ENCODE measurements around the gene OXCT2. TPM values are rescaled to one million over a fixed set of nuclear protein-coding genes. Genes with fewer than 3 reads are reported as not detected.

Gene OXCT2
- total and polyA plus RNA-seq, 9 of the 15 experiments (the other 6 are each of a cell fraction or from before 2014, with no cell fraction given): 0.08 to 0.64 (median 0.22) TPM; not detected in 2

GRCh38 chr1:39738622-39739366 is 32.4 kb downstream of the OXCT2 start, which contains the start of gene PPIE (continued):
- peak; percentile 87; the same call in 1 of the 2 replicates for TF ChIP-seq ZBTB7A (IDR thresholded peaks at IDR 0.05; ENCODE audit: borderline replicate concordance, control insufficient read depth, low read depth, low read length)
- TF ChIP-seq ZNF766 (CRISPR knock-in tag; conservative IDR thresholded peaks at IDR 0.05): 0 out of 2 replicates have a peak, but pooled peaks have one; percentile 24
- TF ChIP-seq ZNF589 (CRISPR knock-in tag; IDR thresholded peaks at IDR 0.05; ENCODE audit: low read depth): no peak
- TF ChIP-seq SIN3B (IDR thresholded peaks at IDR 0.05; ENCODE audit: low read depth): peak; percentile 95
- no peak for TF ChIP-seq ZNF444 (CRISPR knock-in tag; IDR thresholded peaks at IDR 0.05)
- 0 out of 4 replicates have a peak, but pooled peaks of 1 of the 2 experiments have one; percentile 36 for TF ChIP-seq ETV6 (IDR thresholded peaks at IDR 0.05; ENCODE audit: borderline replicate concordance in 1 of 2, low read depth in 2 of 2, low read length in 1 of 2)
- no peak for TF ChIP-seq ETV6 (CRISPR knock-in tag; IDR thresholded peaks at IDR 0.05; ENCODE audit: borderline replicate concordance)
- TF ChIP-seq ATF1 (CRISPR knock-in tag; IDR thresholded peaks at IDR 0.05): no peak
- peak; percentile 60 for TF ChIP-seq ATF1 (tag; IDR thresholded peaks at IDR 0.05)
- TF ChIP-seq GATAD2B (IDR thresholded peaks at IDR 0.05; ENCODE audit: borderline replicate concordance): no peak
- peak in 1 of 2 experiments; percentile 85; a peak in 2 of 3 replicates for TF ChIP-seq CBX3 (IDR thresholded peaks at IDR 0.05; ENCODE audit: borderline replicate concordance in 1 of 2, low read length in 2 of 2)
- peak; percentile 97 for TF ChIP-seq C11orf30 (IDR thresholded peaks at IDR 0.05; ENCODE audit: low read depth)
- TF ChIP-seq, protein P1, sequence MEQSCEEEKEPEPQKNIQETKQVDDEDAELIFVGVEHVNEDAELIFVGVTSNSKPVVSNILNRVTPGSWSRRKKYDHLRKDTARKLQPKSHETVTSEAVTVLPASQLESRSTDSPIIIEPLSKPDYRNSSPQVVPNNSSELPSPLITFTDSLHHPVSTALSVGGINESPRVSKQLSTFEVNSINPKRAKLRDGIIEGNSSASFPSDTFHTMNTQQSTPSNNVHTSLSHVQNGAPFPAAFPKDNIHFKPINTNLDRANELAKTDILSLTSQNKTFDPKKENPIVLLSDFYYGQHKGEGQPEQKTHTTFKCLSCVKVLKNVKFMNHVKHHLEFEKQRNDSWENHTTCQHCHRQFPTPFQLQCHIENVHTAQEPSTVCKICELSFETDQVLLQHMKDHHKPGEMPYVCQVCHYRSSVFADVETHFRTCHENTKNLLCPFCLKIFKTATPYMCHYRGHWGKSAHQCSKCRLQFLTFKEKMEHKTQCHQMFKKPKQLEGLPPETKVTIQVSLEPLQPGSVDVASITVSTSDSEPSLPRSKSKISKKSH (CRISPR knock-in tag; IDR thresholded peaks at IDR 0.05): no peak
- TF ChIP-seq ZSCAN32 (CRISPR knock-in tag; IDR thresholded peaks at IDR 0.05): no peak
- TF ChIP-seq FOXM1 (IDR thresholded peaks at IDR 0.05; ENCODE audit: low read depth): no peak
- TF ChIP-seq FOXM1 (CRISPR knock-in tag; IDR thresholded peaks at IDR 0.05; ENCODE audit: low read depth): no peak
- TF ChIP-seq SOX6 (IDR thresholded peaks at IDR 0.05): 0 out of 2 replicates have a peak, but pooled peaks have one; percentile 6
- no peak for TF ChIP-seq RAD21 (CRISPR knock-in tag; conservative IDR thresholded peaks at IDR 0.05 in 1 of 2, IDR thresholded peaks at IDR 0.05 in 1 of 2)
- TF ChIP-seq, protein P2, sequence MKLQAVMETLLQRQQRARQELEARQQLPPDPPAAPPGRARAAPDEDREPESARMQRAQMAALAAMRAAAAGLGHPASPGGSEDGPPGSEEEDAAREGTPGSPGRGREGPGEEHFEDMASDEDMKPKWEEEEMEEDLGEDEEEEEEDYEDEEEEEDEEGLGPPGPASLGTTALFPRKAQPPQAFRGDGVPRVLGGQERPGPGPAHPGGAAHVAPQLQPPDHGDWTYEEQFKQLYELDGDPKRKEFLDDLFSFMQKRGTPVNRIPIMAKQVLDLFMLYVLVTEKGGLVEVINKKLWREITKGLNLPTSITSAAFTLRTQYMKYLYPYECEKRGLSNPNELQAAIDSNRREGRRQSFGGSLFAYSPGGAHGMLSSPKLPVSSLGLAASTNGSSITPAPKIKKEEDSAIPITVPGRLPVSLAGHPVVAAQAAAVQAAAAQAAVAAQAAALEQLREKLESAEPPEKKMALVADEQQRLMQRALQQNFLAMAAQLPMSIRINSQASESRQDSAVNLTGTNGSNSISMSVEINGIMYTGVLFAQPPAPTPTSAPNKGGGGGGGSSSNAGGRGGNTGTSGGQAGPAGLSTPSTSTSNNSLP (IDR thresholded peaks at IDR 0.05; ENCODE audit: borderline replicate concordance, low read depth, low read length): no peak
- TF ChIP-seq, protein P3, sequence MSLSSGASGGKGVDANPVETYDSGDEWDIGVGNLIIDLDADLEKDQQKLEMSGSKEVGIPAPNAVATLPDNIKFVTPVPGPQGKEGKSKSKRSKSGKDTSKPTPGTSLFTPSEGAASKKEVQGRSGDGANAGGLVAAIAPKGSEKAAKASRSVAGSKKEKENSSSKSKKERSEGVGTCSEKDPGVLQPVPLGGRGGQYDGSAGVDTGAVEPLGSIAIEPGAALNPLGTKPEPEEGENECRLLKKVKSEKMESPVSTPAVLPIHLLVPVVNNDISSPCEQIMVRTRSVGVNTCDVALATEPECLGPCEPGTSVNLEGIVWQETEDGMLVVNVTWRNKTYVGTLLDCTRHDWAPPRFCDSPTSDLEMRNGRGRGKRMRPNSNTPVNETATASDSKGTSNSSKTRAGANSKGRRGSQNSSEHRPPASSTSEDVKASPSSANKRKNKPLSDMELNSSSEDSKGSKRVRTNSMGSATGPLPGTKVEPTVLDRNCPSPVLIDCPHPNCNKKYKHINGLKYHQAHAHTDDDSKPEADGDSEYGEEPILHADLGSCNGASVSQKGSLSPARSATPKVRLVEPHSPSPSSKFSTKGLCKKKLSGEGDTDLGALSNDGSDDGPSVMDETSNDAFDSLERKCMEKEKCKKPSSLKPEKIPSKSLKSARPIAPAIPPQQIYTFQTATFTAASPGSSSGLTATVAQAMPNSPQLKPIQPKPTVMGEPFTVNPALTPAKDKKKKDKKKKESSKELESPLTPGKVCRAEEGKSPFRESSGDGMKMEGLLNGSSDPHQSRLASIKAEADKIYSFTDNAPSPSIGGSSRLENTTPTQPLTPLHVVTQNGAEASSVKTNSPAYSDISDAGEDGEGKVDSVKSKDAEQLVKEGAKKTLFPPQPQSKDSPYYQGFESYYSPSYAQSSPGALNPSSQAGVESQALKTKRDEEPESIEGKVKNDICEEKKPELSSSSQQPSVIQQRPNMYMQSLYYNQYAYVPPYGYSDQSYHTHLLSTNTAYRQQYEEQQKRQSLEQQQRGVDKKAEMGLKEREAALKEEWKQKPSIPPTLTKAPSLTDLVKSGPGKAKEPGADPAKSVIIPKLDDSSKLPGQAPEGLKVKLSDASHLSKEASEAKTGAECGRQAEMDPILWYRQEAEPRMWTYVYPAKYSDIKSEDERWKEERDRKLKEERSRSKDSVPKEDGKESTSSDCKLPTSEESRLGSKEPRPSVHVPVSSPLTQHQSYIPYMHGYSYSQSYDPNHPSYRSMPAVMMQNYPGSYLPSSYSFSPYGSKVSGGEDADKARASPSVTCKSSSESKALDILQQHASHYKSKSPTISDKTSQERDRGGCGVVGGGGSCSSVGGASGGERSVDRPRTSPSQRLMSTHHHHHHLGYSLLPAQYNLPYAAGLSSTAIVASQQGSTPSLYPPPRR (CRISPR knock-in tag; IDR thresholded peaks at IDR 0.05; ENCODE audit: borderline replicate concordance): no peak; the same call in 1 of the 2 replicates

Measured in K562 (cell line).